DMS114 treated with DMSO at 0.1 percent for 48 hours (cell line): ENCODE measurements around the gene MTX1.
"Not testable (repeated sequence)": the region's sequence is repeated elsewhere in the genome, so short reads cannot be mapped to it uniquely, and the experiment has no call there.

Experiments
- DNase-seq: peaks from one replicate; lab custom pipeline; 2025; ENCODE audit not compliant: unreplicated experiment; lab: John Stamatoyannopoulos, UW

Gene MTX1

DNA sequence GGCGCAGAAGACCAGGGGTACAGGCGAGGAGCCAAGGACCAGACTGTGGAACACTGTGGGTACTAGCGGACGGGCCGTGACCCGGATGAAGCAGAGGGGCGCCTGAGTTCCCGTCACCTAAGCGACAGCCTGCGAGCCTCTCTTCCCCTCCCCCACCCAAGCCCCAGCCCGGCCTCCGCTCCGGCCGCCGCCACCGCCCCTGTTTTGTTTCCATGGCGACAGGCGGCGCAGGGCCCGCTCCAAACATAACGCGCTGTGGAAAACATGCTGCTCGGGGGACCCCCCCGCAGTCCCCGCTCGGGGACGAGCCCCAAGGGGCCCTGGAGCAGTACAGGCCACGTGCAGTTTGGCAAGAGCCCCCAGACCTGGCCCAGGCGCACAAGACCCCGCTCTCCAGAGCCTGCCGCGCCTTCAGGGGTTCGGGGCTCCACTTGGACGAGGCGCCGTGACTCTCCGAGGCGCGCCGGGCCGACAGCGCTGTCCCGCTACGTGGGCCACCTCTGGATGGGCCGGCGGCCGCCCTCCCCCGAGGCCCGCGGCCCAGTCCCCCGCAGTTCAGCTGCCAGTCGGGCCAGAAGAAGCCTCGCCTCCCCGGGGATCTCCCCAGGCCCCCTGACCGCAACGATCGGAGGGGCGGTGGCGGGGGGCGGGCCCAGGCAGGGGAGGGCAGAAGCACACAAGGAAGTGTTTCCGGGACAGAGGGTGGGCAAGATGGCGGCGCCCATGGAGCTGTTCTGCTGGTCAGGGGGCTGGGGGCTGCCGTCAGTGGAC lies at the start of gene MTX1:
MTX1 (plus strand) TSS at position 155 of the 771 bp plus-strand sequence; CDS start at position 265, 110 bp downstream.
- peak; percentile 80 for DNase-seq

DNA sequence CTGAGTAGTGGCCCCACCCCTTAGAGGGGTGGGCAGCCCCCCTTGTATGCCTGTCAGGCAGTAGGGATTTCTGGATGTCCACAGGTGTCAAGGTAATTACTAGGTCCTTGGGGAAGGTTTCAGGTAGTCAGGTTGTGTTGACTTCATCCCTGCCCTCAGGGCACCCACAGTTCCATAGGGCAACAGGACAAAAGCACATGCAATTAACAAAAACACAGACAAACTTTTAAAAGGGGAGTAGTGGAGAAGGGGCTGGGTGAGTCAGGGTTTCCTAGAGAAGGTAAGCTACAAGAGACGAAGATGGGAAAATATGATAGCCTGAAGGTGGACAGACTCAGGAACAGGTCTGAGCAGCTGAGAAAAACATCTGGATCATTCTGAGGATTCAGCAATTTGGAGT lies 49.5 kb upstream of the MTX1 start:
- no peak for DNase-seq

DNA sequence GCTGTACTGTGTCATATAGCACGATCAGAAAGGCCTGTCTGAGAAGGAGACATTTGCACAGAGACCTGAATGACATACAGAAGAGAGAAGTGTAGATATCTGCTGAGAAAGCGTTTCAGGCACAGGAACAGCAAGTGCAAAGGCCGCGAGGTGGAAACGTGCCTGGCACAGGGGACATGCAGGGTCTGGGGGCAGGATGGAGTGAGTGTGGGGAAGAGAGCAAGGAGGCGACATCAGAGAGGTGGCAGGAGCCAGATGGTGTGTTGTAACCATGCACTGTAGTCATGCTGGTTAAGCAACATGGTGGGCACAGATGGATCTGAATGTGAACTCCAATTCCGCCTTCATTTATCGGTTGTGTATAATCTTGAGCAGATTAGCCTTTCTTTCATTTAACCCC lies 48.4 kb upstream of the MTX1 start:
- DNase-seq, result no peak

- not testable (repeated sequence) for DNase-seq
Observed at GRCh38 chr1:155162631-155163030, 45.9 kb upstream of the MTX1 start.

DNA sequence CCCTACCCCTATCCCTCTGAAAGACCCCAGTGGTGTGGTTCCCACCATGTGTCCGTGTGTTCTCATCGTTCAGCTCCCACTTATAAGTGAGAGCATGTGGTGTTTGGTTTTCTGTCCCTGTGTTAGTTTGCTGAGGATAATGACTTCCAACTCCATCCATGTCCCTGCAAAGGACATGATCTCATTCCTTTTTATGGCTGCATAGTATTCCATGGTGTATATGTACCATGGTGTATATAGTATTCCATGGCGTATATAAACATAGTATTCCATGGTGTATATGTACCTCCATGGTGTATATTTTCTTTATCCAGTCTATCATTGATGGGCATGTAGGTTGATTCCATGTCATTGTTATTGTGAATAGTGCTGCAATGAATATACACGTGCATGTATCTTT lies 44.7 kb upstream of the MTX1 start:
- not testable (repeated sequence) for DNase-seq

DNA sequence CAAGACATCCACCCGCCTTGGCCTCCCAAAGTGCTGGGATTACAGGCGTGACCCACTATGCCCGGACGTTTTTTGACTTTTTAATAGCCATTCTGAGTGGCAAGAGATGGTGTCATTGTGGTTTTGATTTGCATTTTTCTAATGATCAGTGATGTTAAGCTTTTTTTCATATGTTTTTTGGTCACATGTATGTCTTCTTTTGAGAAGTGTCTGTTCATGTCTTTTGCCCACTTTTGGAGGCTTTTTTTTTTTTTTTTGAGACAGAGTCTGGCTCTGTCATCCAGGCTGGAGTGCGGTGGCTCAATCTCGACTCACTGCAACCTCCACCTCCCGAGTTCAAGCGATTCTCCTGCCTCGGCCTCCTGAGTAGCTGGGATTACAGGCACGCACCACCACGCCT lies 43.9 kb upstream of the MTX1 start:
- not testable (repeated sequence) for DNase-seq

GRCh38 chr1:155166051-155166470 lies 42.4 kb upstream of the MTX1 start:
- DNase-seq, result no peak

- DNase-seq, result no peak
Observed at GRCh38 chr1:155166471-155167165, 41.9 kb upstream of the MTX1 start.

- DNase-seq, result peak; percentile 82
Observed at GRCh38 chr1:155167166-155168104, 41.1 kb upstream of the MTX1 start.

- not testable (repeated sequence) for DNase-seq
Observed at GRCh38 chr1:155168105-155168445, 40.4 kb upstream of the MTX1 start.

DNA sequence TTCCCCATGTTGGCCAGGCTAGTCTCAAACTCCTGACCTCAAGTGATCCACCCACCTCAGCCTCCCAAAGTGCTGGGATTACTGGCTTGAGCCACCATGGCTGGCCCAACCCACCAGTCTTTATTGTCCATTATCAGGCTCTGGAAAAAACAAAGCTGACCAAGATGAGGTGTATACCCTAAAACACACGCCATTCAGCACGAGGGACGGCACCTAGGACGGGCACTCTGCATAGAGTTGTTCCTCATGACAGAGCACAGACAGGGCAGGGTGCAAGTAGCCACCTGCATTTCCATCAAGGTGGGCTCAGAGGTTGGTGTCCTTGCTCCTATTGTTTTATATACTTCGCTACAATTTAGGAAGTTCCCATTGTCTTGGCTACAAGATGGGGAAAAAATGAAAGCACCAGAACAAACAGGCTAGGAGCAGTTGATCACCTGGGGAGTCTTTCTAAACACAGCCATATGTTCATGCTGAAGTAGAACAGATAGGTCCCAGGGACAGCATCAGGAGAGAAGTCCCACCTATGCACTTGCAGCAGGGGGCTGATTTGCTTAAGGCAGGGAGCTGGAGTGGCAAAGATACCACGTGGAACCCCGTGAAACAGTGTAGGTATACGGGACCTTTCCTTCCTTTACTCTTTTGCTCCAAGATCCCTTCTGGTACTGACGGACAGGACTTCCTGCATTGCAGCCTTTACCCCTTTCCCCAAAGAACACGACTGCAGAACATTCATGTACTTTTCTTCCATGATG lies 39.9 kb upstream of the MTX1 start:
- no peak for DNase-seq

GRCh38 chr1:155169541-155169940 lies 39.0 kb upstream of the MTX1 start:
- DNase-seq, result no peak

DNA sequence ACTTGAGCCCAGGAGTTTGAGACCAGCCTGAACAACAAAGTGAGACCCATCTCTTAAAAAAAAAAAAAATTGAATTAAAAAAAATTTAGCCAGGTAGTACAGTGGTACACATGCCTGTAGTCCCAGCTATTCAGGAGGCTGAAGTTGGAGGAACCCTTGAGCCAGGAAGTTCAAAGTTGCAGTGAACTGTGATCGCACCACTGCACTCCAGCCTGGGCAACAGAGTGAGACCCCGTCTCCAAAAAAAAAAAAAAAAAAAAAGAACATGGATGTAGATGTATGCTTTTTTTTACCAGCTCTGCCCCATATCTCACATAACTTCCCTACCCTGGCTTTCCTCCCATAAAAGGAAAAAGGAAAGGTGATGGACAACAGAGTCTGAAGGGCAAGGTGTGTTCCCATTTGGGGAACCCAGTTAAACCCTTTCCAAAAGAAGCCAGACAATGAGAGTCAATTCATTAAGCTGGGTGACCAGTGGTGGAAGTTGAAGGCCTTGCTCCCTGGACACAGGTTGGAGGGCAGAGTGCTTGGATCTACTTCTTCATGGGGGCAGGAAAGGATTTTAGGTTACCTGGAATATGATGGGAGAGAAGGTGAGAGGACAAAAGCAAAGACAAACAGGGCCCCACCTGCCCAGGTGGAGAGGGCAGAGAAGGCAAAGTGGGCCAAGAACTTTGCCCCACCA lies 38.3 kb upstream of the MTX1 start:
- DNase-seq, result no peak

- DNase-seq, result no peak
Observed at GRCh38 chr1:155170806-155171205, 37.7 kb upstream of the MTX1 start.

- DNase-seq, result no peak
Observed at GRCh38 chr1:155171836-155172731, 36.4 kb upstream of the MTX1 start.

DNA sequence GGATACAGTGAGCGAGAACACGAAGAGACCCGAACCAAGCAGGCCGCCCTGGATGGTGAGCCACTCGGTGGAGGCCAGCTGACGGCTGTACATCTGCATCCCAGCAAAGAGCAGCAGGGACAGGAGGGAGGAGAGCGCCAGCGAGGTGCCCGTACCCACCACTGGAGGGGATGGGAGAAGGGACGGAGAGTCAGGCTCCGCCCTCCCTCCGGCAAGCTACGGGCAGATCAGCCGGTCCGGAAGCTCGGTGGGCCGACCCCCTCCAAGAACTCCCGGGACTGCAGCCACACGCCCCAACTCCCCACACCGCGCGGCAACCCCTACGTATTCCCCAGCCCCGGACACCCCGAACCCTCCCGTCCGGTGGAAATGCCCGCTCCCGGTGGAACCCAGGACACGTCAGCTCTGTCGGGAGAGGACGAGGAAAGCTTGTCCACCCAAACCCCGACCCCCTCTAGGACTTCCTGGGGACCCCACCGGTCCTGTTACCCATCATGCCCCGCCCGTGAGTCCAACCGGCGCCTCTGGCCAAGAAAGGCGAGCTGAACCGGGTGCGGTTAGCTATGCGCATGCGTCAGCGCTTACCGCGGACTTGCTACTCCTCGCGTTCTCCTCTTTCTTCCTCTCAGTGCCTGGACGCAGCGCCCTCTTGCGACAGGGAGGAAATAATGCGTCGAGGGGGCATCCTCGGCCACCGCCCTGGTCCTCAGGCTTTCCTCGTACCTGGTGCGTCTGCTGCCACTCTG lies 35.6 kb upstream of the MTX1 start, which contains the start of gene KRTCAP2:
KRTCAP2 (minus strand) TSS at position 573 of the 746 bp plus-strand sequence; CDS start at position 493, 80 bp downstream.
- peak; percentile 97 for DNase-seq

- DNase-seq, result peak; percentile 84
Observed at GRCh38 chr1:155173478-155174323, 34.8 kb upstream of the MTX1 start, which contains the start of gene TRIM46. Gene TRIM46, plus strand, starts transcription at chr1:155173849. Its CDS starts 118 bp downstream, at chr1:155173967.
